ENCODE results near the gene RFTN1.

DNA sequence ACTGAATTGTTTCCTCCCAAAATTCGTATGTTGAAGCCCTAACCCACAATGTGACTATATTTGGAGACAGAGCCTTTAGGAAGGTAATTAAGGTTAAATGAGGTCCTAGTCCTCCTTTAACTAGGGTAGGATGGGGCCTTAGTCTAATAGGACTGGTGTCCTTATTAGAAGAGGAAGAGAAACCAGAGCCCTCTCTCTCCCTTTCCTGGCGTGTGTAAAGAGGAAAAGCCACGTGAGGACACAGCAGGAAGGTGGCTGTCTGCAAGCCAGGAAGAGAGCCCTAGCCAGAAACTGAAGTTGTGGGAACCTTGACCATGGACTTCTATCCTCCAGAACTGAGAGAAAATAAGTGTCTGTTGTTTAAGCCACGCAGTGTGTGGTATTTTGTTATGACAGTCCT lies 154.2 kb downstream of the RFTN1 start:
- TF ChIP-seq TARDBP (IDR thresholded peaks at IDR 0.05) (no peak), SP1 (IDR thresholded peaks at IDR 0.05) (no peak)

All from HEK293T (cell line).